GM12874 (cell line): Measurements from ENCODE around the gene AEBP2.

Experiments used
- CTCF ChIP-seq: IDR thresholded peaks from 2 replicates; pipeline ENCODE4 v1.5.1; 2011; ENCODE audit warnings: low read depth, mild to moderate bottlenecking, control low read depth, low read length, moderate library complexity; ENCODE audit not compliant: insufficient read depth

Gene AEBP2

GRCh38 chr12:19432309-19433170 is 6.8 kb upstream of the AEBP2 start:
- no peak for TF ChIP-seq CTCF

- no peak for TF ChIP-seq CTCF
Observed at GRCh38 chr12:19434538-19434937, 4.8 kb upstream of the AEBP2 start.

GRCh38 chr12:19435831-19436497 is 3.3 kb upstream of the AEBP2 start:
- TF ChIP-seq CTCF = no peak

- TF ChIP-seq CTCF = no peak
Observed at GRCh38 chr12:19436931-19437330, 2.4 kb upstream of the AEBP2 start.

- no peak for TF ChIP-seq CTCF
Observed at GRCh38 chr12:19437996-19438395, 1.3 kb upstream of the AEBP2 start.

GRCh38 chr12:19440019-19440858 is 947 bp downstream of the AEBP2 start:
- no peak for TF ChIP-seq CTCF

- TF ChIP-seq CTCF = no peak
Observed at GRCh38 chr12:19440916-19441315, 1.6 kb downstream of the AEBP2 start.
